ENCODE data around the gene UBE2G2. TPM values are rescaled to one million over a fixed set of nuclear protein-coding genes. Genes with fewer than 3 reads are reported as not detected.

The UBE2G2 gene
- total and polyA plus RNA-seq, 4 donors = 27.4 to 83.5 (median 40.9) TPM

DNA sequence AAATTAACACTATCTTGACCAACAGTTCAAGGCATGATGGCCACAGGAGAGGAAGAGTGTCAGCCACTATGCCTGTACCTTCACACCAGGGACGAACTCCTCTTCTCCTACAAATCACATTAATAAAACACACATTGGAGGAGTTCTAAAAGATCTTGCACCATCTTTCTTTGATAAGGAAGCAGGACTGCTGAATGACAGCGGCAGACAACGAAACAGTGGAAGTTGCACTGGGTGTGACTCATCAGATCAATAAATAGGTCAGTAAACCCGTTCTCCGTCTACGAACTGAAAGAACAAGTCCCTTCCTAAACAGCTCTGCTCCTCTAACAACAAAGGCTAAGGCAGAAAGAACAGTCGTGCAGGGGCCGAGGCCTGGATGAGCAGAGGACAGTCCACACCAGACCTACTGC, 23.1 kb downstream of the UBE2G2 start:
- peaks cover 5 to 11% (median 9%) of the 10 kb centered on the region in 4 donors for H3K4me1 ChIP-seq (ENCODE audit: control insufficient read depth in 4 of 4, insufficient read depth in 4 of 4, low read length in 3 of 4)
- H3K9me3 ChIP-seq (ENCODE audit: control insufficient read depth in 4 of 4, low read length in 3 of 4) = no peaks in the 10 kb centered on the region
- 29% methylated on average over 8 of the region's 8 CpGs for WGBS
- no peak overlapping the region for H3K9ac ChIP-seq (ENCODE audit: low read depth in 1 of 2, low read length in 2 of 2)
- peak; percentile 98 to 99 for TF ChIP-seq JUND (IDR thresholded peaks at IDR 0.05)
- TF ChIP-seq HNF4G (IDR thresholded peaks at IDR 0.05) = no peak
- no peak for TF ChIP-seq FOXA2 (IDR thresholded peaks at IDR 0.05)
- TF ChIP-seq HNF4A (conservative IDR thresholded peaks at IDR 0.05) = peak; percentile 59 to 66
- peak; percentile 81 to 84 for TF ChIP-seq RXRA (IDR thresholded peaks at IDR 0.05)
- peak in 1 of 2 donors; percentile 45 for TF ChIP-seq RAD21 (IDR thresholded peaks at IDR 0.05)
- TF ChIP-seq, protein P1, sequence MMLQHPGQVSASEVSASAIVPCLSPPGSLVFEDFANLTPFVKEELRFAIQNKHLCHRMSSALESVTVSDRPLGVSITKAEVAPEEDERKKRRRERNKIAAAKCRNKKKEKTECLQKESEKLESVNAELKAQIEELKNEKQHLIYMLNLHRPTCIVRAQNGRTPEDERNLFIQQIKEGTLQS (IDR thresholded peaks at IDR 0.05) = peak; percentile 96
- TF ChIP-seq, protein P2, sequence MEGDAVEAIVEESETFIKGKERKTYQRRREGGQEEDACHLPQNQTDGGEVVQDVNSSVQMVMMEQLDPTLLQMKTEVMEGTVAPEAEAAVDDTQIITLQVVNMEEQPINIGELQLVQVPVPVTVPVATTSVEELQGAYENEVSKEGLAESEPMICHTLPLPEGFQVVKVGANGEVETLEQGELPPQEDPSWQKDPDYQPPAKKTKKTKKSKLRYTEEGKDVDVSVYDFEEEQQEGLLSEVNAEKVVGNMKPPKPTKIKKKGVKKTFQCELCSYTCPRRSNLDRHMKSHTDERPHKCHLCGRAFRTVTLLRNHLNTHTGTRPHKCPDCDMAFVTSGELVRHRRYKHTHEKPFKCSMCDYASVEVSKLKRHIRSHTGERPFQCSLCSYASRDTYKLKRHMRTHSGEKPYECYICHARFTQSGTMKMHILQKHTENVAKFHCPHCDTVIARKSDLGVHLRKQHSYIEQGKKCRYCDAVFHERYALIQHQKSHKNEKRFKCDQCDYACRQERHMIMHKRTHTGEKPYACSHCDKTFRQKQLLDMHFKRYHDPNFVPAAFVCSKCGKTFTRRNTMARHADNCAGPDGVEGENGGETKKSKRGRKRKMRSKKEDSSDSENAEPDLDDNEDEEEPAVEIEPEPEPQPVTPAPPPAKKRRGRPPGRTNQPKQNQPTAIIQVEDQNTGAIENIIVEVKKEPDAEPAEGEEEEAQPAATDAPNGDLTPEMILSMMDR (IDR thresholded peaks at IDR 0.05; ENCODE audit: low read depth, low read length, missing input control) = no peak
- TF ChIP-seq, protein P3, sequence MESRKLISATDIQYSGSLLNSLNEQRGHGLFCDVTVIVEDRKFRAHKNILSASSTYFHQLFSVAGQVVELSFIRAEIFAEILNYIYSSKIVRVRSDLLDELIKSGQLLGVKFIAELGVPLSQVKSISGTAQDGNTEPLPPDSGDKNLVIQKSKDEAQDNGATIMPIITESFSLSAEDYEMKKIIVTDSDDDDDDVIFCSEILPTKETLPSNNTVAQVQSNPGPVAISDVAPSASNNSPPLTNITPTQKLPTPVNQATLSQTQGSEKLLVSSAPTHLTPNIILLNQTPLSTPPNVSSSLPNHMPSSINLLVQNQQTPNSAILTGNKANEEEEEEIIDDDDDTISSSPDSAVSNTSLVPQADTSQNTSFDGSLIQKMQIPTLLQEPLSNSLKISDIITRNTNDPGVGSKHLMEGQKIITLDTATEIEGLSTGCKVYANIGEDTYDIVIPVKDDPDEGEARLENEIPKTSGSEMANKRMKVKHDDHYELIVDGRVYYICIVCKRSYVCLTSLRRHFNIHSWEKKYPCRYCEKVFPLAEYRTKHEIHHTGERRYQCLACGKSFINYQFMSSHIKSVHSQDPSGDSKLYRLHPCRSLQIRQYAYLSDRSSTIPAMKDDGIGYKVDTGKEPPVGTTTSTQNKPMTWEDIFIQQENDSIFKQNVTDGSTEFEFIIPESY (IDR thresholded peaks at IDR 0.05) = no peak
- TF ChIP-seq SP1 (IDR thresholded peaks at IDR 0.05) = peak; percentile 44
- no peak for TF ChIP-seq GABPA (IDR thresholded peaks at IDR 0.05 in 1 of 2, conservative IDR thresholded peaks at IDR 0.05 in 1 of 2)
- no peak for TF ChIP-seq FOXA1 (IDR thresholded peaks at IDR 0.05)
- TF ChIP-seq, protein P4, sequence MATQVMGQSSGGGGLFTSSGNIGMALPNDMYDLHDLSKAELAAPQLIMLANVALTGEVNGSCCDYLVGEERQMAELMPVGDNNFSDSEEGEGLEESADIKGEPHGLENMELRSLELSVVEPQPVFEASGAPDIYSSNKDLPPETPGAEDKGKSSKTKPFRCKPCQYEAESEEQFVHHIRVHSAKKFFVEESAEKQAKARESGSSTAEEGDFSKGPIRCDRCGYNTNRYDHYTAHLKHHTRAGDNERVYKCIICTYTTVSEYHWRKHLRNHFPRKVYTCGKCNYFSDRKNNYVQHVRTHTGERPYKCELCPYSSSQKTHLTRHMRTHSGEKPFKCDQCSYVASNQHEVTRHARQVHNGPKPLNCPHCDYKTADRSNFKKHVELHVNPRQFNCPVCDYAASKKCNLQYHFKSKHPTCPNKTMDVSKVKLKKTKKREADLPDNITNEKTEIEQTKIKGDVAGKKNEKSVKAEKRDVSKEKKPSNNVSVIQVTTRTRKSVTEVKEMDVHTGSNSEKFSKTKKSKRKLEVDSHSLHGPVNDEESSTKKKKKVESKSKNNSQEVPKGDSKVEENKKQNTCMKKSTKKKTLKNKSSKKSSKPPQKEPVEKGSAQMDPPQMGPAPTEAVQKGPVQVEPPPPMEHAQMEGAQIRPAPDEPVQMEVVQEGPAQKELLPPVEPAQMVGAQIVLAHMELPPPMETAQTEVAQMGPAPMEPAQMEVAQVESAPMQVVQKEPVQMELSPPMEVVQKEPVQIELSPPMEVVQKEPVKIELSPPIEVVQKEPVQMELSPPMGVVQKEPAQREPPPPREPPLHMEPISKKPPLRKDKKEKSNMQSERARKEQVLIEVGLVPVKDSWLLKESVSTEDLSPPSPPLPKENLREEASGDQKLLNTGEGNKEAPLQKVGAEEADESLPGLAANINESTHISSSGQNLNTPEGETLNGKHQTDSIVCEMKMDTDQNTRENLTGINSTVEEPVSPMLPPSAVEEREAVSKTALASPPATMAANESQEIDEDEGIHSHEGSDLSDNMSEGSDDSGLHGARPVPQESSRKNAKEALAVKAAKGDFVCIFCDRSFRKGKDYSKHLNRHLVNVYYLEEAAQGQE (IDR thresholded peaks at IDR 0.05) = no peak
- no peak for TF ChIP-seq EGR1 (IDR thresholded peaks at IDR 0.05; ENCODE audit: low read depth in 2 of 2)
- TF ChIP-seq YY1 (IDR thresholded peaks at IDR 0.05) = peak; percentile 35
- no peak for TF ChIP-seq NR2F2 (IDR thresholded peaks at IDR 0.05)
- TF ChIP-seq, protein P5, sequence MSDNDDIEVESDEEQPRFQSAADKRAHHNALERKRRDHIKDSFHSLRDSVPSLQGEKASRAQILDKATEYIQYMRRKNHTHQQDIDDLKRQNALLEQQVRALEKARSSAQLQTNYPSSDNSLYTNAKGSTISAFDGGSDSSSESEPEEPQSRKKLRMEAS (IDR thresholded peaks at IDR 0.05) = peak; percentile 30
- no peak for TF ChIP-seq TAF1 (conservative IDR thresholded peaks at IDR 0.05)
- peaks cover 5 to 24% (median 13%) of the 10 kb centered on the region in 4 donors for H3K36me3 ChIP-seq (ENCODE audit: control insufficient read depth in 4 of 4, insufficient read depth in 3 of 4, low read depth in 1 of 4, low read length in 3 of 4)
- no peak overlapping the region for H3K4me3 ChIP-seq (ENCODE audit: low read depth in 1 of 3, low read length in 3 of 3)
- H3K27ac ChIP-seq (ENCODE audit: low read depth in 1 of 2, low read length in 2 of 2) = peak overlapping the region in 1 of 2 donors; percentile 27
- no peak for DNase-seq (ENCODE audit: low spot score)
- no peaks in the 10 kb centered on the region for H3K27me3 ChIP-seq (ENCODE audit: control insufficient read depth in 4 of 4, insufficient read depth in 4 of 4, low read length in 3 of 4)
